MM.1S (cell line): ENCODE measurements around the gene RPL22L1.

Experiments used
- CTCF ChIP-seq: fragments of 300-600 bp; sonication (generic); IDR thresholded peaks from 2 replicates; pipeline ENCODE4 v1.5.1; 2016; ENCODE audit warnings: antibody characterized with exemption, low read length, mixed read lengths
- EZH2 ChIP-seq: fragments of 300-600 bp; sonication (generic); optimal IDR thresholded peaks from 2 replicates; pipeline ENCODE3; 2017; ENCODE audit warnings: low read depth, mild to moderate bottlenecking, antibody characterized with exemption, low read length, mixed read lengths
- EZH2phosphoT487 ChIP-seq: fragments of 300-600 bp; sonication (generic); IDR thresholded peaks from 2 replicates; pipeline ENCODE4 v1.6.1; 2018; ENCODE audit warnings: antibody characterized with exemption, low read length

- TF ChIP-seq CTCF (no peak), EZH2phosphoT487 (no peak), EZH2 (no peak)
Measured at GRCh38 chr3:170815936-170816335, 54.1 kb downstream of the RPL22L1 start.
